ENCODE results near the gene LRP5. TPM values are rescaled to one million over a fixed set of nuclear protein-coding genes. Genes with fewer than 3 reads are reported as not detected.

The LRP5 gene
- total and polyA plus RNA-seq, 2 experiments from 2014 or later = 43.9 to 54.3 TPM

- Histone ChIP-seq H3K27ac (peak overlapping the region; percentile 81), H3K36me3 (replicated peaks; ENCODE audit: insufficient read depth, low read depth) (no peaks in the 10 kb centered on the region), H3K9me3 (ENCODE audit: low read depth) (no peaks in the 10 kb centered on the region), H3K79me2 (no peaks in the 10 kb centered on the region), H4K20me1 (ENCODE audit: insufficient read depth, poor library complexity, severe bottlenecking) (no peaks in the 10 kb centered on the region), H2AFZ (no peak overlapping the region), H3K4me3 (no peak overlapping the region), H3K27me3 (no peaks in the 10 kb centered on the region), H3K4me2 (no peak overlapping the region), H3K4me1 (ENCODE audit: insufficient read depth) (peaks cover 10% of the 10 kb centered on the region), H3K9me2 (replicated peaks; ENCODE audit: insufficient read depth) (no peaks in the 10 kb centered on the region)
- no peak for DNase-seq (ENCODE audit: low spot score)
- no peak for TF ChIP-seq EZH2 (IDR thresholded peaks at IDR 0.05; ENCODE audit: borderline replicate concordance)
- TF ChIP-seq CTCF (IDR thresholded peaks at IDR 0.05; ENCODE audit: poor library complexity) = no peak
- no peak for TF ChIP-seq EZH2phosphoT487 (IDR thresholded peaks at IDR 0.05; ENCODE audit: low read depth, severe bottlenecking, unreplicated experiment)
- WGBS (ENCODE audit: low lambda C conversion rate, missing lambda C conversion rate) = 89% methylated on average over 2 of the region's 2 CpGs
Observed at GRCh38 chr11:68303083-68303482, 9.3 kb upstream of the LRP5 start.

GRCh38 chr11:68303982-68304780, 8.2 kb upstream of the LRP5 start:
- DNase-seq (ENCODE audit: low spot score) = no peak
- Histone ChIP-seq H3K27me3 (no peaks in the 10 kb centered on the region), H3K4me3 (no peak overlapping the region), H3K36me3 (replicated peaks; ENCODE audit: insufficient read depth, low read depth) (no peaks in the 10 kb centered on the region), H3K4me2 (no peak overlapping the region), H3K79me2 (no peaks in the 10 kb centered on the region), H3K4me1 (ENCODE audit: insufficient read depth) (peaks cover 10% of the 10 kb centered on the region), H4K20me1 (ENCODE audit: insufficient read depth, poor library complexity, severe bottlenecking) (no peaks in the 10 kb centered on the region), H3K9me3 (ENCODE audit: low read depth) (no peaks in the 10 kb centered on the region), H3K27ac (no peak overlapping the region), H3K9me2 (replicated peaks; ENCODE audit: insufficient read depth) (no peaks in the 10 kb centered on the region), H2AFZ (no peak overlapping the region)
- 92% methylated on average over 7 of the region's 7 CpGs for WGBS (ENCODE audit: low lambda C conversion rate, missing lambda C conversion rate)
- TF ChIP-seq CTCF (IDR thresholded peaks at IDR 0.05; ENCODE audit: poor library complexity) (no peak), EZH2 (IDR thresholded peaks at IDR 0.05; ENCODE audit: borderline replicate concordance) (no peak), EZH2phosphoT487 (IDR thresholded peaks at IDR 0.05; ENCODE audit: low read depth, severe bottlenecking, unreplicated experiment) (no peak)

- peaks cover 10% of the 10 kb centered on the region for H3K4me1 ChIP-seq (ENCODE audit: insufficient read depth)
- H3K9me3 ChIP-seq (ENCODE audit: low read depth) = no peaks in the 10 kb centered on the region
- H3K36me3 ChIP-seq (replicated peaks; ENCODE audit: insufficient read depth, low read depth) = no peaks in the 10 kb centered on the region
- H4K20me1 ChIP-seq (ENCODE audit: insufficient read depth, poor library complexity, severe bottlenecking) = no peaks in the 10 kb centered on the region
- no peaks in the 10 kb centered on the region for H3K79me2 ChIP-seq
- H3K27me3 ChIP-seq = no peaks in the 10 kb centered on the region
- no peak for DNase-seq (ENCODE audit: low spot score)
- TF ChIP-seq EZH2 (IDR thresholded peaks at IDR 0.05; ENCODE audit: borderline replicate concordance) = no peak
- no peak for TF ChIP-seq EZH2phosphoT487 (IDR thresholded peaks at IDR 0.05; ENCODE audit: low read depth, severe bottlenecking, unreplicated experiment)
- no peak for TF ChIP-seq CTCF (IDR thresholded peaks at IDR 0.05; ENCODE audit: poor library complexity)
- no peak overlapping the region for H3K27ac ChIP-seq
- no peak overlapping the region for H2AFZ ChIP-seq
- H3K4me3 ChIP-seq = no peak overlapping the region
- 84% methylated on average over 3 of the region's 3 CpGs for WGBS (ENCODE audit: low lambda C conversion rate, missing lambda C conversion rate)
- no peak overlapping the region for H3K4me2 ChIP-seq
- H3K9me2 ChIP-seq (replicated peaks; ENCODE audit: insufficient read depth) = no peaks in the 10 kb centered on the region
Observed at GRCh38 chr11:68306636-68307035, 5.8 kb upstream of the LRP5 start.
